Panc1 (cell line): ENCODE data around the gene HOXB5. TPM values are rescaled to one million over a fixed set of nuclear protein-coding genes. Genes with fewer than 3 reads are reported as not detected.

Source experiments
- ATAC-seq: fragments of 200-7000 bp; cut with Tn5 transposase; 2 replicates; pipeline ENCODE4 v1.9.1; 2020; ENCODE audit warnings: mild to moderate bottlenecking, moderate library complexity
- BruUV-seq: library from RNA; stranded (reverse); fragments of 400-500 nt; replicated peaks from 2 replicates; lab custom pipeline; 2021; lab: Mats Ljungman, UMichigan
- CTCF ChIA-PET: fragments of 300-600 bp; sonication (Branson Sonifier 250); formaldehyde crosslinking; loops from one replicate; lab custom pipeline; 2022; ENCODE audit warnings: antibody characterized with exemption; lab: Charles Lee
- POLR2A ChIA-PET: fragments of 300-600 bp; sonication (Branson Sonifier 250); formaldehyde crosslinking; loops from one replicate; lab custom pipeline; 2022; ENCODE audit warnings: antibody characterized with exemption; lab: Charles Lee
- DNase-seq: peaks from one replicate; pipeline ENCODE4 v3.0.0-alpha.2; 2010; ENCODE audit warnings: low read depth, low spot score
- H3K27ac ChIP-seq: 2 replicates; pipeline ENCODE4 v1.5.1; 2011; ENCODE audit warnings: mild to moderate bottlenecking, low read length, inconsistent platforms
- H3K27me3 ChIP-seq: fragments of 200-500 bp; sonication (Bioruptor generic); 2 replicates; pipeline ENCODE4 v1.6.0; 2014; ENCODE audit warnings: low read length, inconsistent platforms; ENCODE audit not compliant: control insufficient read depth, insufficient read depth
- H3K36me3 ChIP-seq: fragments of 200-500 bp; sonication (Bioruptor generic); 2 replicates; pipeline ENCODE4 v1.5.1; 2014; ENCODE audit warnings: inconsistent platforms, mild to moderate bottlenecking, low read length, moderate library complexity; ENCODE audit not compliant: control insufficient read depth, insufficient read depth
- H3K4me1 ChIP-seq: 2 replicates; pipeline ENCODE4 v1.5.1; 2011; ENCODE audit warnings: inconsistent platforms, mild to moderate bottlenecking, low read length, moderate library complexity; ENCODE audit not compliant: control insufficient read depth, insufficient read depth
- H3K4me3 ChIP-seq, 2 experiments: 2 replicates each; pipeline ENCODE4 v1.5.1; 2011 to 2012; ENCODE audit warnings: low read depth in 2 of 2, low read length in 2 of 2, mild to moderate bottlenecking in 2 of 2, inconsistent platforms in 1 of 2, moderate library complexity in 1 of 2
- H3K9me3 ChIP-seq: fragments of 200-500 bp; sonication (Bioruptor generic); 2 replicates; pipeline ENCODE4 v1.5.1; 2014; ENCODE audit warnings: low read depth, mild to moderate bottlenecking, inconsistent platforms, low read length, moderate library complexity; ENCODE audit not compliant: control insufficient read depth, insufficient read depth
- POLR2AphosphoS5 ChIP-seq: IDR thresholded peaks from 2 replicates; pipeline ENCODE4 v1.6.1; 2012; ENCODE audit warnings: mild to moderate bottlenecking, low read depth, low read length, moderate library complexity
- SIN3A ChIP-seq: IDR thresholded peaks from 2 replicates; pipeline ENCODE4 v1.6.1; 2012; ENCODE audit warnings: low read depth, mild to moderate bottlenecking, low read length, moderate library complexity, borderline replicate concordance; ENCODE audit not compliant: insufficient read depth
- TCF7L2 ChIP-seq: IDR thresholded peaks from 2 replicates; pipeline ENCODE4 v1.6.1; 2011; ENCODE audit warnings: mild to moderate bottlenecking, low read depth, low read length, inconsistent platforms
- in situ Hi-C: cut with HindIII; loops from 2 replicates; pipeline ENCODE4 v1.10.0; 2016; ENCODE audit warnings: low sequenced_read_pairs, low pct_unique_long_range_greater_than_20kb
- intact Hi-C: fragments of 100-400 bp; cut with micrococcal nuclease; formaldehyde crosslinking; loops from one replicate; pipeline ENCODE4 v1.10.0; 2022; ENCODE audit not compliant: unreplicated experiment
- total RNA-seq: library from RNA; stranded (reverse); gene quantifications from one replicate; pipeline ENCODE4 v1.2.1, GENCODE V29; 2021; ENCODE audit not compliant: unreplicated experiment
- TF ChIP-seq, protein P1 (sequence below), 2 experiments: IDR thresholded peaks; 2 replicates each; pipeline ENCODE4 v1.6.1; 2011 to 2012; ENCODE audit warnings: low read depth in 2 of 2, control low read depth in 1 of 2, low read length in 1 of 2, mild to moderate bottlenecking in 1 of 2, moderate library complexity in 1 of 2; ENCODE audit not compliant: insufficient read depth in 1 of 2
- TF ChIP-seq, protein P2 (sequence below): fragments of 450-650 bp; IDR thresholded peaks from 2 replicates; pipeline ENCODE4 v1.5.1; 2017; ENCODE audit warnings: mild to moderate bottlenecking

The HOXB5 gene
- total RNA-seq, 1 experiment from 2014 or later: 67.2 TPM

DNA sequence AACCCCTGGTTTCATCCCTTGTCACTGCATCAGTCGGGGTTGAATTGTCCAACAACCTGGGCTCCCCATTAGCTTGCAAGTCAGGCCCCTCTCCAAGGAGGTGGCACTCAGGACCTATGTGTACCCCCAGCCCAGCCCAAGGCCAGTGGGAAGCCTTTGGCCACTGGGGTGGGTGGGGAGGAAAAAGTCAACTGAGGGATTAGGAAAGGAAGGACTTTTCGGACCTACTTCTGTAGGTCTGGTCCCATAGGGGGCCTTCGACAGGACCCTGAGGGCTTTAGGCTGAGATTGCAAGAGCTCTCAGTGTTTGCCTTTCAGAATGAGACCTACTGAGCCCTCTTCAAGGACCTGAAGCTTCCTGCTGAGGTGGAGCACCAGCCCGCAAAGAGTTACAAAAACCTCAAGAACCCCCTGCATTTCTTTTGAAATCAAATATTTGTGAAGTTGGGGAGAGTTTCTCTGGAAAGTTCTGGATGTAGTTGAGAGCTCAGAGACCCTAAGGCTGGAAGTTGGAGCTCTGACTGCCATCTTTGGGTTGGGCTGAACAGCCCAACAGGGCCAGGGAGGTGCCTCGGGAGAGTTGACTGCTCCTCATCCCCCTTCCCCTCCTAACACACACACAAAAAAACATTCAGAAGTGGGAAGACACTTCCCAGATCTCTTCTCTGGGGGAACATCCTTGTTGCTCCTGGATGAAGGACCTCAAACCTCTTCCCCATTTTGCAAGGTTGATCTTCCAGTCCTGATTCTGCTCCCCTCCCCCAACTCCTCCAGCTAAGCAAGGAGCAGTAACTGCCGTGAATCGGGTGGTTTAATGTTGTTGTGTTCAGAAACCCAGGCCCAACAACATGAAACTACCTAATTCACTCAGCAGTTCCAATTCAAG, 38.4 kb upstream of the HOXB5 start:
- intact Hi-C loops (no loop called here), in situ Hi-C loops (no loop called here)
- no TSS peak for BruUV-seq
- ChIA-PET CTCF (no interaction called here), POLR2A (no interaction called here)
- no peak overlapping the region for H3K27ac ChIP-seq
- DNase-seq (no peak), ATAC-seq (no peak)
- peaks cover 12% of the 10 kb centered on the region; the same call in 1 of the 2 replicates for H3K36me3 ChIP-seq
- H3K4me3 ChIP-seq: no peak overlapping the region
- TF ChIP-seq SIN3A: no peak
- TF ChIP-seq, protein P1, sequence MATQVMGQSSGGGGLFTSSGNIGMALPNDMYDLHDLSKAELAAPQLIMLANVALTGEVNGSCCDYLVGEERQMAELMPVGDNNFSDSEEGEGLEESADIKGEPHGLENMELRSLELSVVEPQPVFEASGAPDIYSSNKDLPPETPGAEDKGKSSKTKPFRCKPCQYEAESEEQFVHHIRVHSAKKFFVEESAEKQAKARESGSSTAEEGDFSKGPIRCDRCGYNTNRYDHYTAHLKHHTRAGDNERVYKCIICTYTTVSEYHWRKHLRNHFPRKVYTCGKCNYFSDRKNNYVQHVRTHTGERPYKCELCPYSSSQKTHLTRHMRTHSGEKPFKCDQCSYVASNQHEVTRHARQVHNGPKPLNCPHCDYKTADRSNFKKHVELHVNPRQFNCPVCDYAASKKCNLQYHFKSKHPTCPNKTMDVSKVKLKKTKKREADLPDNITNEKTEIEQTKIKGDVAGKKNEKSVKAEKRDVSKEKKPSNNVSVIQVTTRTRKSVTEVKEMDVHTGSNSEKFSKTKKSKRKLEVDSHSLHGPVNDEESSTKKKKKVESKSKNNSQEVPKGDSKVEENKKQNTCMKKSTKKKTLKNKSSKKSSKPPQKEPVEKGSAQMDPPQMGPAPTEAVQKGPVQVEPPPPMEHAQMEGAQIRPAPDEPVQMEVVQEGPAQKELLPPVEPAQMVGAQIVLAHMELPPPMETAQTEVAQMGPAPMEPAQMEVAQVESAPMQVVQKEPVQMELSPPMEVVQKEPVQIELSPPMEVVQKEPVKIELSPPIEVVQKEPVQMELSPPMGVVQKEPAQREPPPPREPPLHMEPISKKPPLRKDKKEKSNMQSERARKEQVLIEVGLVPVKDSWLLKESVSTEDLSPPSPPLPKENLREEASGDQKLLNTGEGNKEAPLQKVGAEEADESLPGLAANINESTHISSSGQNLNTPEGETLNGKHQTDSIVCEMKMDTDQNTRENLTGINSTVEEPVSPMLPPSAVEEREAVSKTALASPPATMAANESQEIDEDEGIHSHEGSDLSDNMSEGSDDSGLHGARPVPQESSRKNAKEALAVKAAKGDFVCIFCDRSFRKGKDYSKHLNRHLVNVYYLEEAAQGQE (IDR thresholded peaks at IDR 0.05; ENCODE audit: insufficient read depth in 1 of 2, low read depth in 2 of 2, low read length in 1 of 2): no peak
- TF ChIP-seq POLR2AphosphoS5: no peak
- TF ChIP-seq TCF7L2: no peak
- TF ChIP-seq, protein P2, sequence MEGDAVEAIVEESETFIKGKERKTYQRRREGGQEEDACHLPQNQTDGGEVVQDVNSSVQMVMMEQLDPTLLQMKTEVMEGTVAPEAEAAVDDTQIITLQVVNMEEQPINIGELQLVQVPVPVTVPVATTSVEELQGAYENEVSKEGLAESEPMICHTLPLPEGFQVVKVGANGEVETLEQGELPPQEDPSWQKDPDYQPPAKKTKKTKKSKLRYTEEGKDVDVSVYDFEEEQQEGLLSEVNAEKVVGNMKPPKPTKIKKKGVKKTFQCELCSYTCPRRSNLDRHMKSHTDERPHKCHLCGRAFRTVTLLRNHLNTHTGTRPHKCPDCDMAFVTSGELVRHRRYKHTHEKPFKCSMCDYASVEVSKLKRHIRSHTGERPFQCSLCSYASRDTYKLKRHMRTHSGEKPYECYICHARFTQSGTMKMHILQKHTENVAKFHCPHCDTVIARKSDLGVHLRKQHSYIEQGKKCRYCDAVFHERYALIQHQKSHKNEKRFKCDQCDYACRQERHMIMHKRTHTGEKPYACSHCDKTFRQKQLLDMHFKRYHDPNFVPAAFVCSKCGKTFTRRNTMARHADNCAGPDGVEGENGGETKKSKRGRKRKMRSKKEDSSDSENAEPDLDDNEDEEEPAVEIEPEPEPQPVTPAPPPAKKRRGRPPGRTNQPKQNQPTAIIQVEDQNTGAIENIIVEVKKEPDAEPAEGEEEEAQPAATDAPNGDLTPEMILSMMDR: no peak
- H3K9me3 ChIP-seq: no peaks in the 10 kb centered on the region
- H3K27me3 ChIP-seq: no peaks in the 10 kb centered on the region
- peaks cover 33% of the 10 kb centered on the region for H3K4me1 ChIP-seq

GRCh38 chr17:48630925-48631692, 37.5 kb upstream of the HOXB5 start:
- POLR2A ChIA-PET: no interaction called here
- no peak for TF ChIP-seq SIN3A
- Histone ChIP-seq H3K4me3 (no peak overlapping the region), H3K4me1 (peaks cover 34% of the 10 kb centered on the region), H3K27ac (no peak overlapping the region), H3K9me3 (no peaks in the 10 kb centered on the region), H3K36me3 (peaks cover 10% of the 10 kb centered on the region; the same call in 1 of the 2 replicates), H3K27me3 (no peaks in the 10 kb centered on the region)
- DNase-seq (no peak), ATAC-seq (no peak)
- BruUV-seq: no TSS peak
- CTCF ChIA-PET: no interaction called here
- intact Hi-C loops: no loop called here
- in situ Hi-C loops: no loop called here
